ENCODE results near the gene CFAP221. TPM values are rescaled to one million over a fixed set of nuclear protein-coding genes. Genes with fewer than 3 reads are reported as not detected.

Gene CFAP221
- total and polyA plus RNA-seq, 10 of the 15 experiments (the other 5 are each of a cell fraction or from before 2014, with no cell fraction given) = not detected

DNA sequence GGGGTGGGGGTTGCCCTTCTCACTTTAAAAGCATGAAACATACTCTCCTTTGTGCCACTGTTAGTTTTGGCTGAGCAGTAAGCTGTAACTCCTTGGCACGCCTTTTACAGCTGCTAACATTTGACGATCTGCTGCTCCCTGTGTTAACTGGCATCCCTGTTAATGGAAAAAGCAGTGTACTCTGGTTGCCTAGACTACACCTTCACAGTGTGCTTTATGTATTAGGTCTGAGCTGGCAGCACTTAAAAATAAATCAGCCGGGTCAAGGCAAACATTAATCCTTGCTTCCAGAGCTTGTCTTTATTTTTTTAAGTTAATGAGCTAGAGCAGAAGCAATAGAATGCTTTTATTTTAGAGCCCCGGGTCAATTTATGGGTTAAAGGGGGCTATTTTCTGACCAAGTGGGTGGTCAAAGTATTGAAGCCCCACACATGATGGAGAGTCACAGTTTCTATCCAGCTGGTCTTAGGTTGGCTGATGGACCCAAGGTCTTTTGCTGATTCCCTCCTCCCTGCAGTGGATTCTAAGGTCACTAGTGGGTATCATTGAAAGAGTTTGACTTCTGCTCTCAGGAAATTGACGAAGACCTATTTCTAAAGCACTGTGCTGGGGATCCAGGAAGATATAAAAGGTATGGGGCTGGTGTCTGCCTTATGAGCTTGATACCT is 54.5 kb downstream of the CFAP221 start (continued):
- TF ChIP-seq, protein P1, sequence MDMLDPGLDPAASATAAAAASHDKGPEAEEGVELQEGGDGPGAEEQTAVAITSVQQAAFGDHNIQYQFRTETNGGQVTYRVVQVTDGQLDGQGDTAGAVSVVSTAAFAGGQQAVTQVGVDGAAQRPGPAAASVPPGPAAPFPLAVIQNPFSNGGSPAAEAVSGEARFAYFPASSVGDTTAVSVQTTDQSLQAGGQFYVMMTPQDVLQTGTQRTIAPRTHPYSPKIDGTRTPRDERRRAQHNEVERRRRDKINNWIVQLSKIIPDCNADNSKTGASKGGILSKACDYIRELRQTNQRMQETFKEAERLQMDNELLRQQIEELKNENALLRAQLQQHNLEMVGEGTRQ (IDR thresholded peaks at IDR 0.05; ENCODE audit: borderline replicate concordance, low read depth, low read length) = no peak
- TF ChIP-seq TAF1 (IDR thresholded peaks at IDR 0.05; ENCODE audit: borderline replicate concordance, low read depth, low read length) (no peak), PAX5 (IDR thresholded peaks at IDR 0.05; ENCODE audit: borderline replicate concordance, low read depth, low read length) (no peak), LARP7 (IDR thresholded peaks at IDR 0.05) (no peak)

DNA sequence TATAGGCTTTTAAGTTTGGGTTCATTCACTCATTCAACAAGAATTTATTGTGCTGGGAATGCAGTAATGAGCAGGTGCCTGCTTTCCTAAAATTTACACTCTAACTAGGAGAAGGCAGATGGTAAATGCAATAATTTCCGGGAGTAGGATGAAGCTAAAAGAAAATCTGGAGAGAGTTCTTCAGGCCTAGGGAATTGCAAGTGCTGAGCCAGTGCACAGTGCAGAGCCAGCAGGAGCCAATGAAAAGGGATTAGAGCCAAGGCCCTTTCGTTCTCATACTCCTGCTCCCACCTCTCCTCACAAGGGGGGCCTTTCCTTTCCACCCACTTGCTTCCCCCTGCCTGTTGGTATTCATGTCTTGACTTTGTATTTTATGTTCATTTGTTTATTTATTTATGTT is 55.1 kb downstream of the CFAP221 start:
- no peaks in the 10 kb centered on the region for H4K20me1 ChIP-seq (ENCODE audit: control insufficient read depth, insufficient read depth)
- no peak for DNase-seq (ENCODE audit: low read depth, low spot score)
- no peak overlapping the region for H3K4me3 ChIP-seq
- no peaks in the 10 kb centered on the region for H3K36me3 ChIP-seq (ENCODE audit: control insufficient read depth in 2 of 2, insufficient read depth in 2 of 2, low read length in 1 of 2)
- in situ Hi-C loops (cut with MboI) (no loop called here), intact Hi-C loops (cut with micrococcal nuclease; ENCODE audit: unreplicated experiment) (no loop called here)
- no peak overlapping the region for H3K4me2 ChIP-seq (ENCODE audit: control insufficient read depth, insufficient read depth)
- no peaks in the 10 kb centered on the region for H3K79me2 ChIP-seq (ENCODE audit: control insufficient read depth, insufficient read depth, low read length)
- BruUV-seq (replicated peaks) = no TSS peak
- no peak overlapping the region for H3K9ac ChIP-seq (ENCODE audit: control insufficient read depth, insufficient read depth, low read length)
- POLR2A ChIA-PET = no interaction called here
- CTCF ChIA-PET = no interaction called here
- TF ChIP-seq ZNF24 (IDR thresholded peaks at IDR 0.05) (no peak), POLR2A (IDR thresholded peaks at IDR 0.05; ENCODE audit: low read depth, low read length) (no peak), NFIC (IDR thresholded peaks at IDR 0.05; ENCODE audit: low read depth, low read length) (no peak), NFXL1 (IDR thresholded peaks at IDR 0.05; ENCODE audit: borderline replicate concordance) (no peak), BCL11A (IDR thresholded peaks at IDR 0.05; ENCODE audit: low read depth, low read length) (no peak), GABPA (IDR thresholded peaks at IDR 0.05; ENCODE audit: low read depth) (no peak), MYC (IDR thresholded peaks at IDR 0.05; ENCODE audit: insufficient read depth, insufficient read length, insufficient replicate concordance, low read length, severe bottlenecking) (no peak), TBL1XR1 (IDR thresholded peaks at IDR 0.05; ENCODE audit: low read depth, low read length) (no peak), NR2C2 (IDR thresholded peaks at IDR 0.05; ENCODE audit: borderline replicate concordance, control insufficient read depth, insufficient read length, low read depth) (no peak), EZH2 (IDR thresholded peaks at IDR 0.05; ENCODE audit: borderline replicate concordance, control insufficient read depth, low read depth, low read length) (no peak), DPF2 (IDR thresholded peaks at IDR 0.05) (no peak), PAX5 (IDR thresholded peaks at IDR 0.05; ENCODE audit: borderline replicate concordance, low read depth, low read length) (no peak), ZNF622 (IDR thresholded peaks at IDR 0.05) (no peak), ETV6 (conservative IDR thresholded peaks at IDR 0.05 in 1 of 2, IDR thresholded peaks at IDR 0.05 in 1 of 2; ENCODE audit: borderline replicate concordance in 1 of 2, low read depth in 1 of 2) (no peak), ZNF217 (IDR thresholded peaks at IDR 0.05) (no peak), HSF1 (IDR thresholded peaks at IDR 0.05; ENCODE audit: low read depth, low read length) (no peak)
- 40% methylated on average over 2 of the region's 2 CpGs for WGBS (ENCODE audit: insufficient coverage, insufficient replicate concordance, low lambda C conversion rate, missing lambda C conversion rate)
- H3K4me1 ChIP-seq (ENCODE audit: control insufficient read depth, insufficient read depth, low read length) = no peaks in the 10 kb centered on the region
- no peaks in the 10 kb centered on the region; a peak in 2 of 4 replicates for H3K27me3 ChIP-seq (replicated peaks in 1 of 2; ENCODE audit: control insufficient read depth in 2 of 2, insufficient read depth in 2 of 2, low read length in 1 of 2)
- H3K27ac ChIP-seq (ENCODE audit: control insufficient read depth, insufficient read depth) = no peak overlapping the region
- H3K9me3 ChIP-seq (replicated peaks; ENCODE audit: control insufficient read depth, insufficient read depth, low read length) = no peaks in the 10 kb centered on the region
- RAD21 ChIA-PET (ENCODE audit: unreplicated experiment) = no interaction called here
- SMC1A ChIA-PET (ENCODE audit: uncharacterized antibody, unreplicated experiment) = no interaction called here
- FAIRE-seq = no peak
- H2AFZ ChIP-seq (ENCODE audit: control insufficient read depth, low read depth, low read length) = no peak overlapping the region
- no peak for ATAC-seq
